Pulmonary artery endothelial cell (primary cell): ENCODE results near the gene ADAMTSL5. TPM values are rescaled to one million over a fixed set of nuclear protein-coding genes. Genes with fewer than 3 reads are reported as not detected.
"Not testable (repeated sequence)": the region's sequence is repeated elsewhere in the genome, so short reads cannot be mapped to it uniquely, and the experiment has no call there.

Experiments
- DNase-seq: peaks from one replicate; pipeline ENCODE4 v3.0.0-alpha.2; 2011; ENCODE audit warnings: low read depth, low spot score
- total RNA-seq: library from RNA; depleted of rRNA; stranded (reverse); fragments of >200 nt; gene quantifications from 2 replicates; pipeline ENCODE4 v1.2.3, GENCODE V29; 2014

The ADAMTSL5 gene
- total RNA-seq, 1 donor from 2014 or later = 0.07 TPM

DNA sequence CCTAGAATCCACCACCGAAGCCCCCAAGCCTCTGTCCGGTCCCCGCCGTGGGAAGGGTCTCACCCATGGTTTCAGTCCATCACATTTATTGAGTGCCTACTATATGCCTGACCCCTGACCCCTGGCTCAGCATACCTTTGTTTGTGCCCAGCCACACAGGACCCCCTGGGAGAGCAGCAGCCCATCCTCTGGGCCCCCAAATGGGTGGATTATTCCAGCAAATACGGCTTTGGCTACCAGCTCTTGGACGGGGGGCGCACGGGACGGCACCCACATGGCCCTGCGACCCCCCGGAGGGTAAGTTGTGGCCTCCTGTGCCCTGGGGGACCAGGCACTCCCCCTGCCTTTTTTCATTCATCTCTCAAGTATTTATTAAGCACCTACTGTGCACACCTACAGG lies 18.8 kb upstream of the ADAMTSL5 start:
- DNase-seq = no peak

DNA sequence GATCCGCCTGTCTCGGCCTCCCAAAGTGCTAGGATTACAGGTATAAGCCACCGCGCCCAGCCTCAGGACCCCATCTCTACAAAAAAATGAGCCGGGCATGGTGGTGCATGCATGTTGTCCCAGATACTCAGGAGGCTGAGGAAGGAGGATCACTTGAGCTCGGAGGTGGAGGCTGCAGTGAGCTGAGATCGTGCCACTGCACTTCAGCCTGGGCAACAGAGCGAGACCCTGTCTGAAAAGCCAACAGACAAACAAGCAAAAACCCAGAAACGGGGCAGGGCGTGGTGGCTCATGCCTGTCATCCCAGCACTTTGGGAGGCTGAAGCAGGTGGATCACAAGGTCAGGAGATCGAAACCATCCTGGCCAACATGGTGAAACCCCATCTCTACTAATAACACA lies 18.0 kb upstream of the ADAMTSL5 start:
- DNase-seq = not testable (repeated sequence)

DNA sequence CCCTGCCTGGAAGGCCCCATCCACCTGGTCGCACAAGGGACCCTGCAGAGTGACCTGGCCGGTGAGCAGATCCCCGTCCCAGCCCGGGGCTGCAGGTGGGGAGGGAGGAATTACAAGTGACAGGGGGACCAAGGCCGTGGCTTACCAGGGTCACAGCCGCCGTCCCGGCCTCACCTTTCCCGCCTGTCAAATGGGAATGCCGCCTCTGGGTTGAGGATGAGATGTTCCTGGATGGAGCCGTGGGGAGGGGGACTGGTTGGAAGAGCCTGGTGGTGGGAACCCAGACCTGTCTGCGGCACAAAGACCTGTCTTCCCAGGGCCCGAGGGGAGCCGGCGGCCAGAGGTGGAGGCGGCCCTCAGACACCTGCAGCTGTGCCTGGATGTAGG lies 16.6 kb upstream of the ADAMTSL5 start:
- DNase-seq = no peak

DNA sequence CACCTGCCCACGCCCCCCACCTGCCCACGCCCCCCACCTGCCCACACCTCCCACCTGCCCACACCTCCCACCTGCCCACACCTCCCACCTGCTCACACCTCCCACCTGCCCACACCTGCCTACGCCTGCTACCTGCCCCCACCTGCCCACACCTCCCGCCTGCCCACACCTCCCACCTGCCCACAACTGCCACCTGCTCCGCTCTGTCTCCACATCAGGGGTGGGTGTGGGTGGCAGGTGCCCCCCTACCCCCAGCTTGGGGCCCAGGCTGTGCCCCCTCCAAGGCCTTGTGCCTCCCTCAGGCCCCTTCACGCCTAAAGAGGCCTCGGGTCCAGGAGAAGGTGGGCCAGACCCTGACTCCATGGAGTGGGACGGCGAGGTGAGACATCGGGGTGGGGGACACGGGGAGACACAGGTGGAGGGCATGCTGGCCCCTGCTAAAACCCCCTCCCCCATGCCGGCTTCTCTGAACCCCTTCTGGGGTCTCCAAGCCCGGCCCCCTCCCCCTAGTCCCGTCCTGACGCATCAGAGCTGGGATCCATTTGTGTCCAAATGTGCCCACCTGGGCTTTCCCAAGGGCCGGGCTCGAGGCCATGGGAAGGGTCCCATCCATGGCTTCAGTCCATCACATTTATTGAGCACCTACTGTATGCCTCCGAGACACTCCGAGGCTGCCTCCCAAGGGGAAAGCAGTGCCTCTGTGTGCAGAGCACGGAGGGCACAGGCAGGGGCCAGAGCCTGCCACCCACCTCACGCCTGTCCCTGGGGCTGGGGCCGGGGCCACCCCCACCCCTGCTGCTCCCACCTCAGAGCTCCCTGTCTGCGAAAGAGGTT lies 16.0 kb upstream of the ADAMTSL5 start:
- no peak for DNase-seq

DNA sequence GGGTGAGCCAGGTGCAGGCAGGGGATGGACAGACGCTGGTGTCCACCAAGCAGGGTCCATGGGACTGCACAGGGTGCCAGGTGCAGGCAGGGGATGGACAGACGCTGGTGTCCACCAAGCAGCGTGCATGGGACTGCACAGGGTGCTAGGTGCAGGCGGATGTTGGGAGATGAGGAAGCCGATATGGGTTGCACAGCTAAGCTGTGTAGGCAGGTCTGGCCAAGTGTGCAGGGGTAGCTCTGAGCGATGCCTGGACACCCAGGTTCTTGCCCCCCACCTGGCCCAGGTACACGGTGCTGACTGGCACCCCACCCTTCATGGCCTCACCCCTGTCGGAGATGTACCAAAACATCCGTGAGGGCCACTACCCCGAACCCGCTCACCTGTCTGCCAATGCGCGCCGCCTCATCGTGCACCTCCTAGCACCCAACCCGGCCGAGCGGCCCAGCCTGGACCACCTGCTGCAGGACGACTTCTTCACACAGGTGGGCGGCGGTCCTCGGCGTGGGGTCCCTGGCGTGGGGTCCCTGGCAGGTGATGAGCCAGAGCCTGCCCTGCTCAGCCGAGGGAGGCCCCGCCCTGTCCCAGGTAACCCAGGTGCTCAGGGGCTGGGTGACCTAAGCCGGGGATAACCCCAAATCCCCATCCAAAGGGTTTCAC lies 15.0 kb upstream of the ADAMTSL5 start:
- no peak for DNase-seq

DNA sequence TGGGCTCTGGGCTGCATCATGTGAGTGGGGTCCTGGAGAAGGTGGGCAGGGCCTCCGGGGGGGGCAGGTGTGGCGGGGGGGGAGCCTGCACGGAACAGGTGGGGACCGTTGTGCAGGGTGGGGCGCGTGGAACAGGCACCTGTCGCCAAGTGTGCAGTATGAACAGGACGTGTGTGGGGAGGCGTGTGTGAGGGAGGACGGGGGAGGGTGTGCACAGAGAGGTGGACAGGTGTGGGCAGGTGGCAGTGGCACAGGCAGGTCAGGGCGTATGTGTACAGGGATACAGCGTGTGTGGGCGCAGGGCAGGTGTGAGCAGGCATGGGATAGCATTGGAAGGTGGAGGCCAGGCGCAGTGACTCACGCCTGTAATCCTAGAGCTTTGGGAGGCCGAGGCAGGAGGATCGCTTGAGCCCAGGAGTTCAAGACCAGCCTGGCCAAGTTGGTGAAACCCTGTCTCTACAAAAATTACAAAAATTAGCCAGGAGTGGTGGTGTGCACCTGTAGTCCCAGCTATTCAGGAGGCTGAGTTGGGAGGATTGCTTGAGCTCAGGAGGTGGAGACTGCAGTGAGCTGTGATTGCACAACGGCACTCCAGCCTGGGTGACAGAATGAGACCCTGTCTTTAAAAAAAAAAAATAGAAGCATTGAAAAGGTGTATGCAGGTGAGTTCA lies 14.3 kb upstream of the ADAMTSL5 start:
- no peak for DNase-seq

DNA sequence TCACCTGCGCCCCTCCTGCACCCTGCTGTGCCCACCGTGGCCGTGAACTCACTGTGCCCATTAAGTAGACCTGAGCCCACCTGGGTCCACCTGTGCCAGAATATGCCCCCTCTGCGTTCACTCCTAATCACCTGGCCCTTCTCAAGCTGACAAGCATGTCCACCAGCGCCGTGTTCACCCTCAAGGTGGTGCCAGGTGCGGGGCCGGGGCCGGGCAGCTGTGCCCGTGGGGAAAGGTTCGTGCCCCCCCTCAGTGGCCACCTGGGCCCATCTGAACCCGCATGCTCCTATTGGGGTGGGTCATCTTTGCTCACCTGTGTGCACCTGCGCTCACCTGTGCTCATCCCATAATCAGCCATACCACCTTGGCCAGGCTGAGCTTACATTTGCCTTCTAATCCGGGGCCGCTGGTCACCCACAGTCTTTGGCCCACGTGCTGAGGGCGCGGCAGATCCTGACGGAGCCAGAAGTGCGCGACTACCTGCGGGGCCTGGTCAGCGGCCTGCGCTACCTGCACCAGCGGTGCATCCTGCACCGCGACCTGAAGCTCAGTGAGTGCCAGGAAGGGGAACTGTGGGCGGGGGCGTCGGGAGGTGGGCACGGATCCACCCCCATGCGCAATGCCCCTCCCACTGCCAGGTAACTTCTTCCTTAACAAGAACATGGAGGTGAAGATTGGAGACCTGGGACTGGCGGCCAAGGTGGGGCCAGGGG lies 13.4 kb upstream of the ADAMTSL5 start:
- DNase-seq = no peak

DNA sequence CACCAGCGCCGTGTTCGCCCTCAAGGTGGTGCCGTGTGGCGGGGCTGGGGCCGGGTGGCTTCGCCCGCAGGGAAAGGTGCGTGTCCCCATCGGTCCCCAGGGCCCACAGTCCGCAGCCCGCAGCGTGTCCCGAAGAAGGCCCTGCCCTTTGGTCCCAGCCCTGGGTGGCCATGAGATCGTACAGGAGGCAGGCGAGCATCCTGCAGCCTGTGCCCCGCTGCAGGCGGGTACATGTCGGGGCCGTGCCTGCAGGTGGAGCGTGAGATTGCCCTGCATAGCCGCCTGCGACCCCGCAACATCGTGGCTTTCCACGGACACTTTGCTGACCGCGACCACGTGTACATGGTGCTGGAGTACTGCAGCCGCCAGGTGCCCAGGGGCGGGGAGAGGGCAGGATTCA lies 12.5 kb upstream of the ADAMTSL5 start:
- no peak for DNase-seq

DNA sequence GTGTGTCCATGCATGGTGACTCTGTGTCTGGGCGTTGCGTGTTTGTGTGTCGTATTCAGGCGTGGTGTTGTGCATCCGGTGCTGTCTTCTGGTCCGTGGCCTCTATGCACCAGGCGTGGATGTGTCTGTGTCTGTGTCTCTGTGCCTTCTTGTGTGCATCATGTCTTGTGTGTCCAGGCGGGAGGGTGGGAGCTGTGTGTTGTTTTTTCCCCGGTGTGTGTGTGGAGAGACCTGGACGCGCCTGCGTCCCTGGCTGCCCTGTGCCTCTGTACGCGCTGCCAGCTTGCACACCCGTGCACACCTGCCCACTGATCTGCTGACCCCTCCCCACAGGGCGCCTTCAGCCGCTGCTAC lies 12.1 kb upstream of the ADAMTSL5 start:
- DNase-seq = no peak

DNA sequence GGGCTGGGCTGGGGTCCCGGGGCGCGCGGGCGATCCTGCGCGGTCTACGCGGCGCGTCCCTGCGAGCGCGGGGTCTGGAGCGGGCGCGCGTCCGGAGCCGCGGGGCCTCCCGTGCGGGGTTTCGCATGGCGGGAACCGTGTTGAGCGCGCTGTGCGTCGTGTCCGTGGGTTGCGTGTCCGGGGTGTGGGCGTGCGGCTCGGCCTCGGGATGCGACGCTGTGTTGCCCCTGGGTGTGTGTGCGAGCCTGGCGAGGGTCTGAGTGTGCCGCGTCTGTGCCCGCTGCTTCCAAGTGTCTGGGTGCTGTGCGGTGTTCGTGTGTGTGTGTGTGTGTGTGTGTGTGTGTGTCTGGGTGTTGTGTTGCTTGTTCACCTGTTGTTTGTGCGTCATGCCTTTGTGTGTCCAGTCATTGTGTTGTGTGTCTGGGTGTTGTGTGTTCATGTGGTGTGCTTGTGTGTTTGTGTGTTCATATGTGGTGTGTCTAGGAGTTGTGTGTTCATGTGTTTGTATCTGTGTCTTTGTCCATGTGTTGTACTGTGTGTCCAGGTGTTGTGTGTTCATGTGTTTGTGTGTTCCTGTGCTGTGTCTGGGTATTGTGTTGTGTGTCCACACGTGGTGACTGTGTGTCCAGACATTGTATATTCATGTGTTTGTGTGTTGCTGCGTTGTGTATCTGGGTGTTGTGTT lies 11.6 kb upstream of the ADAMTSL5 start:
- DNase-seq = no peak

DNA sequence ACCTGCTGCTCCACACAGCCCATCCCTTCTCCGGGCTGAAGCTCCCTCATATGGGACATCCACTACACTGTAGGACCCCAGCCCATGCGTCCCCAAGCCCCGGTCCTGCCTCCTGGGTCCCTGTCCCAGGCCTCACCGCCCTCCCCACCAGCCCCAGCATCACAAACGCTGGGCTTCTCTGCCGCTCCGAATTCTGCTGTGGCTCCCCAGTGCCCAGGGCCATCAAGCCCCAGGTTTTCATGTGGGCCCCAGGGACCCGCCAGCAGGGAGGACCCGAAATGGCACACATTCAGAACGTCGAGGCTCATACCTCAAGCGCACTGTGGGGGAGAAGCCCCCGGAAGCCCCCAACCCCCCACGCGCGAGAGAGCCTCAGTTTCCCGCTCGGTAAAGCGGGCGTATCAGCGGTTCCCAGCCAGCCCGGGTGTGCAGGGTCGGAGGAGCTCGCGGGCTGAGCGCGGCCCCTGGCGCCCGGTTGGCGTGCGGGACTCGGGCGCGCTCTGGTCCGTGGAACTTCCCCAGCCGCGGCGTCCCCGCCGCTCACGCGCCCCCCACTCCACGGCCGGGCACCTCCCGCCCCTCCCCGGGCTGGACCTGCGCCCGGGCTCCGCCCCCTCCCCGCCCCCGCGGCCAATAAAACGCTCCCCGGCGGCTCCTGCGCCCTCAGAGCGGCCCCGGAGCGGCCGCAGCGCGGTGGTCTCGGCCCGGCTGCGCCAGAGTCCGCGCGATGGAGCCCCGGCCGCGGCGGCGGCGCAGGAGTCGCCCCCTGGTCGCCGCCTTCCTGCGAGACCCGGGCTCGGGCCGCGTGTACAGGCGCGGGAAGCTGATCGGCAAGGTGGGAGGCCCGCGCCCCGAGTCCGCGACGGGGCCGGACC lies 10.8 kb upstream of the ADAMTSL5 start, which contains the start of gene PLK5:
TSS of gene PLK5 (plus strand) at position 666 of the 875 bp plus-strand sequence. CDS start 2,920 bp downstream, outside the sequence.
- DNase-seq = no peak

DNA sequence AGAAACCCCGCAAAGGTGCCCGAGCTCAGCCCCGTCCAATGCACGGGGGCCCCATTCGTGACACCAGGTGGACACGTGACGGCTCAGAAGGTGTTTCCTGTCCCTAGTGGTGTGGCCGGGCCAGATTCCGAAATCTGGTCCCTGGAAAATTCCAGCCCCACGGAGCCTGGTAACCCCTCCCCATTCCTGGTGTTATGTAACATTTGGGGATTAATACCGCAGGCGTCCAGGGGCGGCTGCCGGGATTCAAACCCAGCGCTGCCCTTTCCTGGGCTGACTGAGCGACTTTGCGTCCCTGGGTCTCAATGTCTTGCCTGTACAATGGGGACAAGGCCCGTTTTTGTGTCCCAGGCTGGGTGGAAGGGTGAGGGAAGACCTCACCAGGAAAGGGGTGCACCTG lies 10.0 kb upstream of the ADAMTSL5 start:
- no peak for DNase-seq

DNA sequence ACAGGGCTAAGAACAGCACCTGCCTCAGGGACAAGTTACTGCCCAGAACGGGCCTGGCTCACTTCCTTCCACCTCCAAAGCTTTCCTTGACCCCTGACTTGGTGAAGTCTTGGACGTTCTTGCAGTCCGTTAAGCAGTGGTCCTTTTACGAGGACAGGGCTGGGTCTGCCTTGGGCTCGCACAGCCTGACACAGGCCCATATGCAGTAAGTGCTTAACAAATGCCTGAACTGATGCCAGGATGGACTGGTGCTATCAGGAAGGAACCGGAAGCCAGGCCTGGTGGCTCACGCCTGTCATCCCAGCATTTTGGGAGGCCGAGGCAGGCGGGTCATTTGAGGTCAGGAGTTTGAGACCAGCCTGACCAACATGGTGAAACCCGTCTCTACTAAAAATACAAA lies 9.2 kb upstream of the ADAMTSL5 start:
- no peak for DNase-seq

DNA sequence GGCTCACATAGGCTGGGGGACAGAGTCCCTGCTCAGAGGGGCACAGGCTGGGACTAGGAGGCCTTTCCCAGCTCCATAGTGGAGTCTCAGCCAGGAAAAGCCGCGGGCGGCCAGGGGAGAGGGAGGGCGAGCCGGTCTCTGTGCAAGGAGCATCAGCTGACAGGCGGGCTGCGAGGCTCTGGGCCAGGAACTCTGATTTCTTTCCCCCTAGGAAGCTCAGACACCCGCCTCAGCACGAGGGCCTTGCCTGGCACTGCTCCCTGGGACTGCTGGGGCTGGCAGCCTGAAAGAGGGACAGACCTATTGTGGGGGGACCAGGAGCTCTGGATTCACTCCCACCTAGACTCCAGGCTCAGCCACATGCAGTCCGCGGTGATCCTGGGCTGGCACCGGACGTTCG lies 8.8 kb upstream of the ADAMTSL5 start:
- no peak for DNase-seq

DNA sequence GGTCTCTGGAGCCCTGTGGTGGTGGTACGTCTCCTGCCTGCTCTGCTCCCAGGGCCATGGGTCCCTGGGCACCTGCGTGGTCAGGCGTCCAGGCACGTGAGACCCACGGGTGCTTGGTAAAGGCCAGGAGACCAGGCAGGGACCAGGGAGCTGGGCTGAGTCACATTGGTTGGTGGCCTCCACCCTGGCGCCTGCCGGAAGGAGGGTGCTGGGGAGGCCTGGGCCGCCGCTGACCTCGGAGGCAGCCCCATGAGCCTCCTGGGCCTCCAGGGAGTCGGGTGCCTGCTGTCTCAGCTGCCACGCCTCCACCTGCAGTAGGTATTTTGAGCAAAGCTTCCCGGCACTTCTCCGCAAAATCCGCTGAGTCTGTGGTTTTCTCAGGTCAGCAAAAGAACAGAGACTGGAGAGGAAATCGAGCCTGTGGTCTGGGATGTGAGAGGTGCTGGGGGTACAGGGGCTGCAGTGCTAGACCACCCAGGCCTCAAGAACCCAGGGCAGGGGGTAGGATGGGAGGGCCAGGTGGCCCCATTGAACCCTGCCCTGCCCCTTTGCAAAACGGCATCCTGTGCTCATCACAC lies 7.5 kb upstream of the ADAMTSL5 start:
- DNase-seq = no peak

DNA sequence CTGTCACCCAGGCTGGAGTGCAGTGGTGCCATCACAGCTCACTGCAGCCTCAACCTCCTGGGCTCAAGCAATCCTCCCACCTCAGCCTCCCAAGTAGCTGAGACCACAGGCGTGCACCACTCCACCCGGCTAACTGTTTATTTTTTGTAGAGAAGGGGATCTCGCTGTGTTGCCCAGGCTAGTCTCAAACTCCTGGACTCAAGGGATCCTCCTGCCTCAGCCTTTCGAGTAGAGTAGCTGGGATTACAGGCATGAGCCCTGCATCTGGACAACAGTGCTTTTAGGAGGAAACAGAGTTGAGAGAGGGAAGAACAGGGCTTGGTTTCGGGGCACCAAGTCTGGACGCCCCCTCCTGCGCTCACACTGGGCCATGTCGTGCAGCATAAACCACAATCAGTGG lies 7.0 kb upstream of the ADAMTSL5 start:
- not testable (repeated sequence) for DNase-seq

DNA sequence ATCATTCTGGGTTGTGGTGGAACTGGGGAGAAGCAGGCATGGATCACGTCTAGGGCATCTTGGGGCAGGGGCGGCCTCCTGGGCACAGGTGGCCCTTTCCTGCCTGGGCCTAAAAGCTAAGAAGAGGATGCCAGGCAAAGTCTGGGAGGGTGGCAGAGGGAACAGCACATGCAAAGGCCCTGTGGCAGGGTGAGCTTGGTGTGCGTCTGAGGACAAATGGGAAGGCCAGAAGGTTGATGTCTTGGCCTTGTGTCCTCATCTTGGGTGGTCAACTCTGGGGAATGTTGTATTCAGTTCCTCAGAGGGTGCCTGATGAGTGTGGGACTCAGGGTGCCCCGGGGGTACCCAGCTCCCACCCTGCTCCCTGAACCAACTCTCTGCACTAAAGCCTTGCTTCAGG lies 5.7 kb upstream of the ADAMTSL5 start:
- DNase-seq = no peak

DNA sequence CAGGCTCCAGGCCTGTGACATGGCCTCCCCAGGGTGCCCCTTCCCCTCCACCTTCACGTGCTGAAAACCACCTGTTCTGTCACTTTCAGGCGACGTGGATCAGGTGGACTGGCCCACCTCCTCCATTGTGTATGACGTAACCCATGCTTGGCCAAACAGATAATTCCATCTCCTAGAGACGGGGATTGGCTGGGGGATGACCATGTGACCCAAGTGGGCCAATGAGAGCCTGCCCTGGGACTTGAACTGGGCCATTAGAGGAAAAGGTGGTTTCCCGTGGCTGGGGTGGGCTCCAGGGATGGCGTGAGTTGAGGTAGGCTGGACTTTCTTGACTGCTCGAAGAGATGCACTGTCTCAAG lies 3.6 kb upstream of the ADAMTSL5 start:
- DNase-seq = no peak

DNA sequence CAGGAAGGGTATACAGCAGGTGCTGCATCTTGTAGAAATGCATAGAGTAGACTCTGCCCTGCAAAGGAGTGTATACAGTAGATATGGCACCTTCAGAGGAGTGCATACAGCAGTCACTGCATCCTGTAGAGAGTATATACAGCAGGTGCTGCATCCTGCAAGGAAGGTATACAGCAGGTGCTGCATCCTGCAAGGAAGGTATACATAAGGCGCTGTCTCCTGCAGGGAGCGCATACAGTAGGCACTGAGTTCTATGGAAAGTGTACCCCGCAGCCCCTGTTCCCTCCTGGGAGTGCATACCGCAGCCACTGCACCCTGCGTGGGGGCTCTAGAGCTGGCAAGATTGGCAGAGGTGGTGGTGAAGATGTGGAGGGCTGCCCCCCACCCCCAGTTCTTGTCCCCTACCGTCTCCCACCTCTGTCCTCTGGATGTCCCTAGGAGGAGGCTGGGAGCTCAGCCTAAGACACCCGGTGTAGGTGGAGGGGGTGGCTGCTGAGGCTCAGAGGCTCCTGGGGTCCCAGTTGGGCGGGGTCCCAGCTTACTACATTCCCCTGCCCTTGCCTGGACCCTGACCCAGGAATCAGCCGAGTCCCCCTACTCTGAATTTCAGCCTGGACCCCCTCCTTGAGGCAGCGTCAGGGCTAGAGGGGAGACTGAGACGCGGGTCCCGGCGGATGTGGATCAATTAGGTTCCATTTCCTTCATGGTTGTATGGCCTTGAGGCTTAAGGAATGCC lies 2.3 kb upstream of the ADAMTSL5 start:
- DNase-seq = no peak
